GM19455 (cell line): Measurements from ENCODE around the gene INPP5A.

ENCODE experiments used
- ATAC-seq: cut with Tn5 transposase; IDR thresholded peaks from one replicate; pipeline ENCODE4 v1.9.1; 2021; ENCODE audit not compliant: unreplicated experiment

Gene INPP5A

DNA sequence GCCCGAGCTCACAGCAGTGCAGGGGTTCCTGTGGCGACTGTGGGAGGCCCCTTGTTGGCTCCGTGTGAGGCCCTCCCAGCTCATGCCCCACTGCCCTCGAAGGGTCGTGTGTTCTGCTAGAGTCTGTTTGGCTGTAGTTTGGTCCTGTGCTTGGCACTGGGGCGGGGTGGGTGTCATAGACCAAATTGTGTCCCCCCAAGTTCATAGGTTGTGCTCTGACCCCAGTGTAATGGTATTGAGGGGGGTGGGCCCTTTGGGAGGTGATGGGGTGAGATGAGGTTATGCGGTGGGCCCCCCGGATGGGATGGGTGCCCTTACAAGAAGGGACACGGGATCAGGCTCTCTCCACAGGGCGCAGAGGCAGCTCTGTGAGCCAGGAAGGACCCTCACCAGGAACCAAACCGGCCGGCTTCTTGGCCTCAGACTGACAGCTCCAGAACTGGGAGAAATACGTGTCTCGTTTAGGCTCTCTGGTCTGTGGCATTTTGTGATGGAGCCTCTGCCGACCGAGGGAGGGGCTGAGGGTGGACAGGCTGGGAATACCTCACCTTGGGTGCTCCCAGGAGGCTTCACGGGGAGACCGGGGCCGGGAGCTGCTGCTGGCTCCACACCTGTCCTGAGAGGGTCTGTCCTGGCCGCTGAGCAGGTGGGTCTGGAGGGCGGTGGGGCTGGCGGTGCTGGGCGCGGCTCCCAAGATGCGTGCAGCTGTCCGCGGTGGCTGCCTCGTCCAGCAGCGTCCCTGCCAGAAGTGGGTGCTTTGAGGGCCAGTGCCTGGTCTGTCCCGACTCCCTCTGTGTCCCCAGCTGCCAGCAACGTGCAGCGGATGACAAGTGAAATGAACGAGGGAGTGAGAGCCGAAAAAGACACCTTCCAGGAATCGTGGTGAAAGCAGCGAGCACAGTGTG lies 89.4 kb downstream of the INPP5A start:
- ATAC-seq: no peak

DNA sequence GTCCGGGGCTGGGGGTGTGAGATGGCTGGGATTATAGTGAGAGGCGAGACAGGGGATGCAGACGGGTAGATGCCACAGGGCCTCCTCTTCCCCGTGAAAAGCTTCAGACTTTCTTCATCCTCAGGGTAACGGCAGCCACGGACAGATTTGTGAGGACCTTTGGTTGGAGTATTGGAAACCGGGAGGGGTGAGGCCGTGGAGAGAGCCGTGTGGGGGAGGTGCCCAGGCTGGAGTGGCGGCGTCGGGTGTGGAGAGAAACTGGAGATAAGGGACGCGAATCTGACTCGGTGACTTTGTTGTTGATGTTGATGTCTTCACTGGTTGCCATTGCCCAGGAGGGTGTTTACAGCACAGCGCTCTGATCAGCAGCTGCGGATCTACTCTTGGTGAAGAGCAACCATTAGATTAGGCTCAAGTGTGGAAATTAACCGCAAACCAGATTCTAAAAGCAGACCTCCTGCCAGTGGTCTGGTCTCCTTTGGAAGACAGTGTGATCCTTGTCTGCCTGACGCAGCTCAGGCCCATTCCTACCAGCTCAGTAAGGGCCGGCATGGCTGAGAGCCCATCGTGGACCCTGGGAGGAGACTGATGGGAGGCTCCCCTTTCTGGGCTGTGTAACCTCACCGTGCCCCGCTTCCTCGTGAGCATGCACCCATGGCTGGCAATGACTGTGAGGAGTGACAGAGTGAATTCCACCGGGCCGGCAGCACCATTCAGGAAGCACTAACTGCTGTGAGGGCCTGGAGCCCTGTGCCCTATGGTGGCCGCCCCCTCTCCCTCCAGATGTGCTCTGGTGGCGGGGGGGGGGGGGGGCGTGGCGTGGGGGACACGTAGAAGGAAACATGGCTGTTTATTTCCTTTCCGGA lies 90.3 kb downstream of the INPP5A start:
- no peak for ATAC-seq

DNA sequence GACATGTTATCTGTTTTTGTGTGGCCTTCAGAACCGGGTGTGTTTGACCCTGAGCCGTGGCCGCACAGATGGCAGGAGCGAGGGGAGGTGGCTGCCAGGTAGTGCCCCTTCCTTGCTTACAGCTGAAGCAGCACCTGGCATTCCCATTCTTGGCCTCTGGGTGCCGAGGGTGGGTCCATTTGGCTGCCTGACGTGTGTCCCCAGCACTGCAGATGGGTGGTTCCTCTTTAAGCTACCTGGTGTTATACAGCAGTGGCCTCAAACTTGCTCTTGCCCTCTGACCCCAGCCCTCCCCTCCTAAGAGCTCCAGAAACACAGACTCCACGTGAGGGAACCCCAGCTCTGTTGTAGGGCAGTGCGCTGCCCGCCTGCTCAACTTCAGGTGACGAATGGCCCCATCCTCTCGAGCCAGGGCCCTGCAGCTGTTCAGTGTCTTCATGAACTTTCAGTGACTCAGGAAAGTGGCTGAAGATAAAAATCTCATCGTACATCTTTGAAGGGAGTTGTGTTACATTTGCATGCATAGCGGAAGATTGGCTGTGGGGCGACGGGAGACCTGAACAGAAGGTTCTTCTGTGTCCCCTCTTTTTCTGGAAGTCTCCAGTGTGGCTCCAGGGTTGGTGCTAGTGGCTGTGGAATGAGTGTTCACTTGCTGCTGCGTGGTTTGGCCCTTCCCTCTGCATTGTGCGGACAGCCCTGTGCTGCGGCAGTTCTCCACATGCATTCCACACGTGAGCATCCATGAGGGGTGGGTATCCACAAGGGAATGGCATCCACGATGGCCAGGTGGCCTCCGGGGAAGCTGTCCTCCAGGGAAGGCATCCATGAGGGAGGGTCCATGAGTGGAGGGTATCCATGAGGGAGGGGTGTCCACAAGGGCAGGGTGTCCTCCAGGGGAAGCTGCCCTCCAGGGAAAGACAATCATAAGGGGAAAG lies 91.6 kb downstream of the INPP5A start:
- no peak for ATAC-seq

DNA sequence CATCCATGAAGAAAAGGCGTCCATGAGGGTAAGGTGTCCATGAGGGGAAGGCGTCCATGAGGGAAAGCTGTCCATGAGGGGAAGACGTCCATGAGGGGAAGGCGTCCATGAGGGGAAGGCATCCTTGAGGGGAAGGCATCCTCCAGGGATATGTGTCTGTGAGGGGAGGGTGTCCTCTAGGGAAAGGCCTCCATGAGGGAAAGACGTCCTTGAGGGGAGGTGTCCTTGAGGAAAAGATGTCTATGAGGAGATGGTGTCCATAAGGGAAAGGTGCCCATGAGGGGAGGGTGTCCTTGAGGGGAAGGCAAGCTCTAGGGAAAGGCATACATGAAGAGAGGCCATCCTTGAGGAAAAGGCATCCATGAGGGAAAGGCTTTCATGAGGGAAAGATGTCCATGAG lies 92.6 kb downstream of the INPP5A start:
- ATAC-seq: no peak

DNA sequence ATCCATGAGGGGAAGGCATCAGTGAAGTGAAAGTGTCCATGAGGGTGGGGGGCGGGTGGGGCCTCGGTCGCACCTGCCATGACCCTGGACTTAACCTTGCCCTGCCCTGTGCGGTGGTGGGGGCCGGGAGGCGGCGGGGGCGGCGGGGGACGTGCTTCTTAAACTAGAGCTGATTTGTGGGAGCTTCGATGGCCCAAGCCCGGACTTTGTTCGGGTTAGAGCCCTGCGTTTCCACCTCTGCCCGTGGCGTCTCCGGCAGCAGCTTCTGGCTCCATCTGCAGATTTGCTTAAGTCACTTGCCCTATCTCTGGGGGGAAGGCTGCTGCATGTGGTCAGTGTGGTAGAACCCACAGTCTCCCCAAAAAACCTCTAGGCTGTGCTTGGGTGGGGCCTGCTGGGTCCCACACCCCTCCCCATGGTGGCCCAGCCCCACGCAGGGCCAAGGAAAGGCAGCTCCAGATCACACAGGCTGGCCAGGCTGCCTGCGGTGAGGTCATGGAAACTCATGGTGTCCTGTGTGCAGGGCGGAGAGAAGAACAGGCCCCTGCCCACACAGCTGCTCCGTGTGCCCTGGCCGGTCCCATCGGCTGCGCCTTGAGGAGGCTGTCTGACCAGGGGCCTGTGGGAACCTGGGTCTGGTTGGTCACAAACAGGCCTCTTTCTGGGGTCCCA lies 93.2 kb downstream of the INPP5A start:
- no peak for ATAC-seq

DNA sequence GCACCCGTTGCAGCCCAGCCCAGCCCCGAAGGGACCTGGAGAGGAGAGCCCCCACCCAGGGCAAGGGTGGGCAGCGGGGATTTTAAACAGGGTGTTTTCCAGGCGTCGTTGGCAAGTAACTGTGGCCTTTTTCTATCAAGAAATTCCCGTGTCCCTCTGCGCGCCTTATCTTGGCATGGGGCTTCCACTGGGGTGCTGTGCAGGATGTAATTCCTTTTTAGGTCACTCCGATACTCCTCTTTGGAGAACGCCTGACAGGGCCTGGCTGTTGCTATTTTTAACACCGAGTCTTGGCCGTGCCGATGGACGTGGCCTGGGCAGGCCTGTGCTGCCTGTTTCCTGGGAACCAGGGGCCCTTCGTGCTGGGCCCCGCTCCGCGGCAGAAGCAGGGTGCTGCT lies 93.8 kb downstream of the INPP5A start:
- no peak for ATAC-seq

DNA sequence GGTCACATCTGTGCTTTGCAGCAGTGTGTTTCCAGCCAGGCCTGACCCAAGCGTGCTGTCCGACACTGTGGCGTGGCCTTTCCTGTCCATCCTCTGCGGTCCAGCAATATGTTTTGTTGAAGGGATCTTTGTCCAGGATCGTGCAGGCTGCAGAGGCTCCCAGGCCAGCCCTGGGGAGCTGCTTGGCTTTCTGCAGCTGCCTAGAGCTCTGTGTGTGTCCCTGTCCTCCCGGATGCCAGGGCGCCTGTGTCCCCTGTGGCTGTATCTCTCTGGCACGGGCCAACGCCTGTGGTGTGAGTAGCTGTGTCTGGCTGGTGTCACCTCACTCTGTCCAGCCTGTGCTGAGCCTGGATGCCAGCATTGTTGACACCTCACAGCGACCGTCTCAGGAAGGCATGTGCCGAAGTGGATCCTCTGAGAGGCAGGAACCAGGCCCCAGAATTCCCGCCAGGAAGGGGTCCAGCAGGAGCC lies 94.5 kb downstream of the INPP5A start:
- ATAC-seq: no peak

DNA sequence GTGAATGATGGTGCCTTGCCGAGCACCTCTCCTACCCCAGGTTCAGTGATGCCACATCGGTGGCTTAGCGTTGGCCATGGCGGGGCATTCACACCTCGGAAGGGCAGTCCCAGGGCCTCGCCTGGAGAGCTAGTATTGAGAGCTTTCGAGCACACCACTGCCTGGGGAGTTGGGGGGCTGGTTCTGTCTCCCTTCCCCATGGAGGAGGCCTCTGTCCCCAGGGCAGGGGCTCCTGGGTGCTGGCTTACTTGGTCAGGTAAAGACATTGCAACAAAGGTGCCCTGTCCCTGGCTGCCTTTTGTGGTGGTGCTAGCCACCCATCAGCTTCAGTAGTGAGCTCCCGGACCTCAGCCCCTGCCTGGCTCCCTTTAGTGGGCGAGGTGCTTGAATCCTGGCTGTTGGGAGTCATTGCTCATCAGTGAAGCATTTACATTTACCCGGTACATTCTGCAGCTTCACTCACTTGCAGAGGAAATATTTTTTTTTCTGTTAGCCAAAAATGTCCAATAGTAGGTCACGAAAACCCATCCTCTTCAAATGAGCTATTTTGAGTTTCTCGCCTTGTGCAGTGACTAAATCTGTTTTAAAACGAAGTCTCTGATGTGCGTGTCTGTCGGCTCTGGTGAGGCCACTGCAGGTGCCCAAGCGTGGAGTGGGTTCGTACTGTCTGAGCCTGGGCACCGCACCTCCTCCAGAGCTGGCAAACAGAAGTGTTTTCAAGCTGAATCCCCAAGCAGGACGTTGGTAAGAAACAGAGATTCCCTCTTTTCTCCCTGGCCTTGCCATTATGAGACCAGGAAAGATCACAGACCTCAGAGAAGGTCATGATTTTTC lies 95.5 kb downstream of the INPP5A start:
- no peak for ATAC-seq

DNA sequence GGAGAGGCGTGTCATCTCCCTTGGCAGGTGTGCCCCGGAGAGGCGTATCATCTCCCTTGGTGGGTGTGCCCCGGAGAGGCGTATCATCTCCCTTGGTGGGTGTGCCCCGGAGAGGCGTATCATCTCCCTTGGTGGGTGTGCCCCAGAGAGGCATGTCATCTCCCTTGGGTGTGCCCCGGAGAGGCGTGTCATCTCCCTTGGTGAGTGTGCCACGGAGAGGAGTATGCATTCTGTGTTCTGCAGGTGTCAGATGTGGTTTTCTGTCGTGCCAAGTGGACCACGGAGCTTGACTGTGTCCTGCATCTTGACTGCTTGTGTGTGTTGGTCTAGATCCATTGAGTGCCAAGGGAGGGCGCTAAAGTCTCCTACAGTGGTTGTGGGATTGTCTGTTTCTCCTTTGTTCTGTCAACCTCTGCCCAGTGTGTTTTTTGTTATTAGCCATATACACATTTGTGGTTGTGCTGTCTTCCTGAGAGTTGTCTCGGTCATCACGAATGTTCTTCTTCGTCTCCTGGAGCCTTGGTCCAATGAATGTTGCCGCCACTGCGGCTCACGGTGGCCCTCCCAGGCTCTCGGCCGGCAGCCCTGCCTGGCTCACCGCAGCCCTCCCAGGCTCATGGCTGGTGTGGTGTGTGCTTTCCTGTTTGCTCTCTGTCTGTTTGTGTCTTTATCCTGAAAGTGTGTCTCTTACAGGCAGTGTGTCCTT lies 96.8 kb downstream of the INPP5A start:
- ATAC-seq: no peak

DNA sequence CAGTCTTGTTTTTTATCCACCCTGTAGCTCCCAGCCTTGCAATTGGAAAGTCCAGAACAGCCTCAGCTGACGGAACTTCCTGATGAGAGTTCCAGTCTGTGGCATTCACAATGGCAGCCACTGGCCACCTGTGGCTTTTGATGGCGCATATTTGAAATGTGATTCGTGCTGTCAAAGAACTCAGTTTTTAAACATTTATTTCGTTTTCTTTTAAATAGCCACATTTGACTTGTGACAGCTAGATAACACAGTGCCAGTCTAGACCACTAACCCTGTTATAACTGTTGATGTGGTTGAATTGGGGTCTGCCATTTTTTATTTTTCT lies 97.3 kb downstream of the INPP5A start:
- ATAC-seq: no peak

DNA sequence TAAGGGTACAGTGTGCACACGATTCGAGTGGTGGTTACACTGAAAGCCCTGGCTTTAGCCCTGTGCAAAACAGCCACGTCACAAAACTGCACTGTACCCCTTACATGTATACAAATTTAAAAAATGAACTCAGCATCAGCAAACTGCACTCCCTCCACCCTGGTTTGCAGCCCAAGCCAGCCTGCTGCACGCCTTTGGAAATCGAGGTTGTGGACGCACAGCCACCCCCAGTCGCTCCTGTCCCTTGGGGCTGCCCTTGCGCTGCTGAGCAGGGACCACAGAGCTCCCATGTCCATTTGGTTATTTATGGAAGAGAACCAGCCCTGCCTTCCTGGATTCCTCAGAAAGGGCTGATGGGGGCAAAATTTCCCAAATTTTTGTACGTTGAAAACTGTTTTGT lies 98.8 kb downstream of the INPP5A start:
- ATAC-seq: no peak

DNA sequence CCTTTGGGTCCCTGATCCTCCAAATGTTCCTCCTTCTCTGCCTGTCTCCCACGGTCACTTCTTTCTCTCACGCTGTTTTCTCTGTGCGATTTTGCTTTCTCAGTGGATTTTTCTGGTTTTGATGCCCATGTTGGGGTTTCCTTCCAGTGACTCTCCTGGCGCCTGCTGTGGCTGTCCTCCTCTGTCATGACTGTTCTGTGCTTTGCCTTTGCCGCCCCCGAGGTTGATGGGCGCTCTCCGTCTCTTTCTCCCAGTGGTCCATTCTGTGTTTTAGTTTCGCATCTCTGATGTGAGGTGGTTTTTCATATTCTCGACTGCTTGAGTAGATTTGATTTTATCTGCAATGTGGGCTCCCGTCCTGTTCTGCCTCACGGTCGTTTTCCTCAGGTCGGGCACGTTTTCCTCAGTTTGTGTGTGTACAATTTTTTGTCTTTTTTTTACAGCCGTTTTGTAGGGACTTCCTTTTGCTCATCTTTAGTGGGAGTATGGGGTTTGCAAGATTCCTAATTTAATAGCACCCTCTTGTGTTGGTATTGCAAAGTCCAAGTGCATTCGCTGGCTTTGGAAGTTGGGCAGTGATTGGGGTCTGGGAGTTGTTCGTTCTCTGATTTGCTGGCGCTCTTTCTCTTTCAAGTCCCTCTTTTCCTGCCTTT lies 100.0 kb downstream of the INPP5A start:
- no peak for ATAC-seq

DNA sequence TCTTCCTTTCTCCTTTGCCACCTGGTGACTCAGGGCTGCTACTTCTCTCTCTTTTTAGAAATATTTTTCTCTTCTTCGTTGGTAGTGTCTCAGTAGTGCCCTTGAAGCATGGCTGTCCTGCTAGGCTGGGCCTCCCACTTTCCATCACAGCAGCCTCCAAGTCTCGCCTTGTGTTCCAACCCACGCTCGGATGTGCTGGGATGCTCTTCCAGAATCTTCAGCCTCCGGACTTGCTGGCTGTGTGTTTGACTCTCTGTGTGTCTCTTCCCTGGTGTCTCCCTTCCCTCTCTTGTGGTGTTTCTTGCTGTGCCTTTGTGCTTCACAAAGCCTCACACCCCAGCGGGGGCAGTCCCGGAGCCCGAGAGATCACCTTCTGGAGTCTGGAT lies 100.5 kb downstream of the INPP5A start:
- ATAC-seq: no peak

DNA sequence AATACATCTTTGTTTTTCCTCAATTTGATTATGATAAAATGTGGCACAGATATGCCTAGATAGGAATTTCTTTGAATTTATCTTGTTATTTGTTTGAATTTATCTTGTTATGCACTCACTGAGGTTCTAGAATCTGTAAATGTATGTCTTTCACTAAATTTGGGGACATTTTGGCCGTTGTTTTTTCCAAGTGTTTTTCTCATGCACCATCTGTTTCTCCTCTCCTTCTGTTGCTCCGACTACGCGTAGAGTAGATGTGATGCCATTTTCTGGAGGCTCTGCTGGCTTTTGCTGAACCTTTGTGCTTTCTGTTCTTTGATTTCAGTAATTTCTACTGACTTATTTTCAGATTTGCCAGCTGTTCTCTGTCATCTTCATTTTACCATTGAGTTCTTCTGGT lies 101.9 kb downstream of the INPP5A start:
- no peak for ATAC-seq

DNA sequence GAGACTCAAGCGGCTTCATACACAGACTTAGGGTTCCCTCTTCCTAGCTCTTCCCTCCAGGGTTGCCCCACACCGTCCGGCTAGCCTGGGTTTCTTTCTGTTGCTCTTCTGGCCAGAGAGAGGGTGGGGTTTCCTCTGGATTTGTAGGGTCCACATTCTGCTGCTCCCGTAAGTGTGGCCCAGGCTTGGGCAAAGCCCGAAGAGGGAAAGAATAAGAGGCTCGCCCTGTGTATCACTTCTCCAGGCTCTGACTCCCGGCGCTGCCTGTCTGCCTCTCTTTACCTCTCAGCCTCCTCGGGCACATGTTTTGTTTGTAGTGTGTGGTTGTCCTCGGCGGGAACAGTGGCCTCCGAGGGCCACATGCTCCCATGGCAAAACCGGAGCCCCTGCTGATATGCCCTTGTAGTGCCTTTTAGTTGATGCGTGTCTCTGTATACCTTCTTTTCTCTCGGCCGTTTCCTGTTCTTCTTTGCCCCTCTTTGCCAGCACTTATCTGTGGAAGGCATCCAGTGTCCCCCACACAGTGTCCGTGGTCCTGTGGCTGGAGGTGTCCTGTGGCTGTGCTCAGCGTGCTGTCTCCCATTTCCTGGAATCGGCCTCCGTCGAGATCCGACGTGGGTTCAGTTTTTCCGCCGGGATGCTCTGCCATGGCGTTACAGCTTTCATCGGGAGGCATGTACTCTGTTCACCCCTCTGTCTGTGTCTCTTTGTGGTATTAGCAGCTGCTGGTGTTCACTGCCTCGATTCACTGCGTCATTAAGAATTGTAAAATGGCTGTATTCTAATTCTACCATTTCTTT lies 102.9 kb downstream of the INPP5A start:
- ATAC-seq: no peak

DNA sequence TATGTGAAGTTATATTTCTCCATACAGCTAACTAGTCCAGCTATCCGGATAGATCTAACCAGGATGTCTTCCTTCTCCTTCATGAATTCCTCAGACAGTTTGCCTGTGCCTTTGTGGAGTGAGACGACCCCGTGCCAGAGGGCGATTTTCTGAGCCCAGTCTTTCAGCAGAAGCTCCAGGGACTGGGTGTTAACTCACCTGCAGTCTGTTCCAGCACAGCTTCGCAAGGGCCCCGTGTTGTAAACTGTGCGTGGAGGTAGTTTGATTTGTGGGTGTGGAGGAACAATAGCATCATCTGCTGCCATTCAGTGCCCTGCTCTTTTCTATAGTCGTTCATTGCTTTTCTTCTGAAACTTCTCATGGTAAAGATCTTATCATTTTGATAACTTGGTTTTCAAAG lies 103.8 kb downstream of the INPP5A start:
- no peak for ATAC-seq

DNA sequence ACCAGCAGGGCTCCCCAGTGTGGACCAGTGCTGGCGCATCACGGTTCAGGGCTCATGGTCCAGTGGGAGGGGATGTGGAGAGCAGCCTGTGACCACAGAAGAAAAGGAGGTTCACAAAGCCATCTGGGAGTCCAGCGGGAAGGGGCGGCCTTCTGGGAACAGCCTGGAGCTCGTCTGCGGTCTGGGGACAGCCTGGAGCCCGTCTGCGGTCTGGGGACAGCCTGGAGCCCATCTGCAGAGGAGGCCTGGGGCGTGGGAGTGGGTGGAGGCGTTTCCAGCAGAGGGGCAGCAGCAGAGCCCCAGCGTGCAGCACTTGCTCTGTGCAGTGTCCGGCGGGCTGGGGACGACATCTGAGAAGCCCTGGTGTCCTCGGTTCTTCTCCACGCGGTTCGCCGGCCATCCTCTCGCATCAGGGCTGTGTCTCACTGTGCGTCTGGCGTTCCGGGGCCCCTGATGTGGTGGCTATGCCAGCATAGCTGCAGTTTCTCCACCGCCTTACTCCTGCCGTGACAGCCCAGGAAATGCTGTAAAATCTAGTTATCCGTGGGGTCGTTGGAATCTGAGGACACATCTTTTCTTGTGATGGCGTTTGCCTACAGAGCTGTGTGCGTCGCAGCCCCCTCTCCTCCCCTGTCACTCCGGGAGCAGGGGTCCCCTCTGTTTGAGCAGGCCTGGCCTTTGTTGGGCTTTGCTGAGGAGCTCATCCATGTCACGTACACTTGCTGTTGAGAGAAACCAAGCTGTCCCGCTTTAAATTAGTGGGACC lies 104.6 kb downstream of the INPP5A start:
- ATAC-seq: no peak
